Measurements from ENCODE around the gene JARID2. TPM values are rescaled to one million over a fixed set of nuclear protein-coding genes. Genes with fewer than 3 reads are reported as not detected.

The JARID2 gene
- total and polyA plus RNA-seq, 4 donors = 3.8 to 14.8 (median 12.0) TPM

GRCh38 chr6:15274692-15275387 lies 29.0 kb downstream of the JARID2 start:
- 64 to 66% methylated on average over 2 of the region's 2 CpGs for WGBS, 2 donors
- Histone ChIP-seq H3K9me3 (ENCODE audit: control insufficient read depth in 4 of 4, insufficient read depth in 3 of 4, low read length in 3 of 4) (no peaks in the 10 kb centered on the region), H3K36me3 (ENCODE audit: control insufficient read depth in 4 of 4, insufficient read depth in 4 of 4, low read length in 4 of 4) (no peaks in the 10 kb centered on the region), H3K9ac (ENCODE audit: insufficient read depth in 1 of 2, low read length in 2 of 2) (no peak overlapping the region), H3K4me3 (no peak overlapping the region), H3K27me3 (ENCODE audit: control insufficient read depth in 3 of 3, insufficient read depth in 3 of 3, low read length in 2 of 3) (no peaks in the 10 kb centered on the region), H3K27ac (ENCODE audit: low read depth in 1 of 2, low read length in 1 of 2) (no peak overlapping the region), H3K4me1 (ENCODE audit: control insufficient read depth in 5 of 5, insufficient read depth in 5 of 5, low read length in 5 of 5) (peaks cover 8 to 27% (median 22%) of the 10 kb centered on the region in 5 donors)
- ATAC-seq (ENCODE audit: insufficient read depth, low FRiP score) = no peak
- no peak for DNase-seq
- no peak for TF ChIP-seq CTCF (IDR thresholded peaks at IDR 0.05; ENCODE audit: control extremely low read depth, extremely low read depth)

- Histone ChIP-seq H3K27ac (ENCODE audit: low read depth in 1 of 2, low read length in 1 of 2) (no peak overlapping the region), H3K27me3 (ENCODE audit: control insufficient read depth in 3 of 3, insufficient read depth in 3 of 3, low read length in 2 of 3) (no peaks in the 10 kb centered on the region), H3K4me3 (no peak overlapping the region), H3K9me3 (ENCODE audit: control insufficient read depth in 4 of 4, insufficient read depth in 3 of 4, low read length in 3 of 4) (no peaks in the 10 kb centered on the region), H3K4me1 (ENCODE audit: control insufficient read depth in 5 of 5, insufficient read depth in 5 of 5, low read length in 5 of 5) (peaks cover 8 to 40% (median 26%) of the 10 kb centered on the region in 5 donors), H3K36me3 (ENCODE audit: control insufficient read depth in 4 of 4, insufficient read depth in 4 of 4, low read length in 4 of 4) (no peaks in the 10 kb centered on the region), H3K9ac (ENCODE audit: insufficient read depth in 1 of 2, low read length in 2 of 2) (no peak overlapping the region)
- no peak for DNase-seq
- no peak for ATAC-seq (ENCODE audit: insufficient read depth, low FRiP score)
- TF ChIP-seq CTCF (IDR thresholded peaks at IDR 0.05; ENCODE audit: control extremely low read depth, extremely low read depth) = no peak
- 79 to 83% methylated on average over 7 of the region's 7 CpGs for WGBS, 2 donors
Observed at GRCh38 chr6:15276036-15276985, 30.4 kb downstream of the JARID2 start.

- no peak for TF ChIP-seq CTCF (IDR thresholded peaks at IDR 0.05; ENCODE audit: control extremely low read depth, extremely low read depth)
- no peaks in the 10 kb centered on the region for H3K36me3 ChIP-seq (ENCODE audit: control insufficient read depth in 4 of 4, insufficient read depth in 4 of 4, low read length in 4 of 4)
- peaks cover 12 to 51% (median 34%) of the 10 kb centered on the region in 5 donors for H3K4me1 ChIP-seq (ENCODE audit: control insufficient read depth in 5 of 5, insufficient read depth in 5 of 5, low read length in 5 of 5)
- ATAC-seq (ENCODE audit: insufficient read depth, low FRiP score) (no peak), DNase-seq (no peak)
- H3K4me3 ChIP-seq = no peak overlapping the region
- H3K27me3 ChIP-seq (ENCODE audit: control insufficient read depth in 3 of 3, insufficient read depth in 3 of 3, low read length in 2 of 3) = no peaks in the 10 kb centered on the region
- 70 to 82% methylated on average over 5 of the region's 5 CpGs for WGBS, 2 donors
- no peaks in the 10 kb centered on the region for H3K9me3 ChIP-seq (ENCODE audit: control insufficient read depth in 4 of 4, insufficient read depth in 3 of 4, low read length in 3 of 4)
- no peak overlapping the region for H3K9ac ChIP-seq (ENCODE audit: insufficient read depth in 1 of 2, low read length in 2 of 2)
- no peak overlapping the region for H3K27ac ChIP-seq (ENCODE audit: low read depth in 1 of 2, low read length in 1 of 2)
Observed at GRCh38 chr6:15279047-15279661, 33.3 kb downstream of the JARID2 start.
